Measurements from ENCODE around the gene YWHAG.
"Not testable (repeated sequence)": the region's sequence is repeated elsewhere in the genome, so short reads cannot be mapped to it uniquely, and the experiment has no call there.

YWHAG gene

GRCh38 chr7:76377186-76377918 lies 18.6 kb upstream of the YWHAG start:
- no peak for DNase-seq (ENCODE audit: low read depth)

GRCh38 chr7:76375251-76375650 lies 16.5 kb upstream of the YWHAG start:
- no peak for DNase-seq (ENCODE audit: low read depth)

GRCh38 chr7:76372984-76373833 lies 14.4 kb upstream of the YWHAG start:
- DNase-seq (ENCODE audit: low read depth): no peak

- no peak for DNase-seq (ENCODE audit: low read depth)
Measured at GRCh38 chr7:76371396-76371795, 12.6 kb upstream of the YWHAG start.

- no peak for DNase-seq (ENCODE audit: low read depth)
Measured at GRCh38 chr7:76369018-76369417, 10.2 kb upstream of the YWHAG start.

GRCh38 chr7:76368190-76368589 lies 9.4 kb upstream of the YWHAG start:
- no peak for DNase-seq (ENCODE audit: low read depth)

GRCh38 chr7:76364198-76364584 lies 5.4 kb upstream of the YWHAG start:
- no peak for DNase-seq (ENCODE audit: low read depth)

GRCh38 chr7:76363754-76364153 lies 5.0 kb upstream of the YWHAG start:
- not testable (repeated sequence) for DNase-seq (ENCODE audit: low read depth)

GRCh38 chr7:76359978-76360638 lies 1.3 kb upstream of the YWHAG start:
- no peak for DNase-seq (ENCODE audit: low read depth)

- DNase-seq (ENCODE audit: low read depth): no peak
Measured at GRCh38 chr7:76359111-76359977, 553 bp upstream of the YWHAG start.

- DNase-seq (ENCODE audit: low read depth): peak; percentile 33
Measured at GRCh38 chr7:76358011-76358480, 745 bp downstream of the YWHAG start.

- no peak for DNase-seq (ENCODE audit: low read depth)
Measured at GRCh38 chr7:76357475-76358010, 1.2 kb downstream of the YWHAG start.

GRCh38 chr7:76356823-76357222 lies 2.0 kb downstream of the YWHAG start:
- no peak for DNase-seq (ENCODE audit: low read depth)

- DNase-seq (ENCODE audit: low read depth): no peak
Measured at GRCh38 chr7:76356115-76356514, 2.7 kb downstream of the YWHAG start.

GRCh38 chr7:76354981-76355730 lies 3.6 kb downstream of the YWHAG start:
- no peak for DNase-seq (ENCODE audit: low read depth)

- no peak for DNase-seq (ENCODE audit: low read depth)
Measured at GRCh38 chr7:76354516-76354915, 4.3 kb downstream of the YWHAG start.

GRCh38 chr7:76353744-76354143 lies 5.0 kb downstream of the YWHAG start:
- DNase-seq (ENCODE audit: low read depth): no peak

GRCh38 chr7:76352193-76352592 lies 6.6 kb downstream of the YWHAG start:
- DNase-seq (ENCODE audit: low read depth): no peak

- no peak for DNase-seq (ENCODE audit: low read depth)
Measured at GRCh38 chr7:76351372-76351771, 7.4 kb downstream of the YWHAG start.

- no peak for DNase-seq (ENCODE audit: low read depth)
Measured at GRCh38 chr7:76349313-76349885, 9.4 kb downstream of the YWHAG start.

Data from stimulated activated CD8-positive, alpha-beta memory T cell treated with anti-CD3 and anti-CD28 coated beads, Interleukin-15, amount 100 ng/mL, for 24 hours (primary cell).